Stimulated activated CD8-positive, alpha-beta memory T cell treated with anti-CD3 and anti-CD28 coated beads, Interleukin-15, amount 100 ng/mL, for 4 hours (primary cell): ENCODE results near the gene CALHM1.
A peak's percentile ranks its signal among the peaks of the same experiment; 100 is the strongest.
"Not testable (repeated sequence)": the region's sequence is repeated elsewhere in the genome, so short reads cannot be mapped to it uniquely, and the experiment has no call there.

Source experiments
- DNase-seq, 2 donors: peaks; one replicate each; pipeline ENCODE4 v3.0.0-alpha.2; 2020; ENCODE audit warnings: low read depth in 2 of 2

CALHM1 gene

GRCh38 chr10:103458720-103459119 is at the start of gene CALHM1:
Gene CALHM1 (minus strand): TSS chr10:103458900. CDS start chr10:103458751, 149 bp downstream.
- no peak for DNase-seq

GRCh38 chr10:103507235-103508191 is 48.8 kb upstream of the CALHM1 start:
- DNase-seq, result no peak

- no peak for DNase-seq
These were observed 47.4 kb upstream of the CALHM1 start for GRCh38 chr10:103506061-103506460.

GRCh38 chr10:103504181-103504783 is 45.6 kb upstream of the CALHM1 start:
- DNase-seq, result peak in 1 of 2 donors; percentile 18

GRCh38 chr10:103503777-103504176 is 45.1 kb upstream of the CALHM1 start:
- not testable (repeated sequence) for DNase-seq

GRCh38 chr10:103502849-103503660 is 44.4 kb upstream of the CALHM1 start:
- no peak for DNase-seq

- DNase-seq, result no peak
These were observed 42.5 kb upstream of the CALHM1 start for GRCh38 chr10:103501186-103501585.

GRCh38 chr10:103500481-103500880 is 41.8 kb upstream of the CALHM1 start:
- no peak for DNase-seq

GRCh38 chr10:103499881-103500280 is 41.2 kb upstream of the CALHM1 start:
- DNase-seq, result no peak

- DNase-seq, result no peak
These were observed 40.4 kb upstream of the CALHM1 start for GRCh38 chr10:103498936-103499638.

GRCh38 chr10:103497161-103497915 is 38.6 kb upstream of the CALHM1 start:
- DNase-seq, result no peak

GRCh38 chr10:103495321-103495720 is 36.6 kb upstream of the CALHM1 start:
- no peak for DNase-seq

GRCh38 chr10:103493916-103494877 is 35.5 kb upstream of the CALHM1 start:
- no peak for DNase-seq

GRCh38 chr10:103493362-103493915 is 34.7 kb upstream of the CALHM1 start, which contains the start of gene NEURL1:
Gene NEURL1 (plus strand): TSS chr10:103493705. CDS start chr10:103494388, 683 bp downstream.
- DNase-seq, result no peak

GRCh38 chr10:103492655-103493261 is 34.1 kb upstream of the CALHM1 start:
- no peak for DNase-seq

- DNase-seq, result no peak
These were observed 33.1 kb upstream of the CALHM1 start for GRCh38 chr10:103491729-103492364.

GRCh38 chr10:103490986-103491314 is 32.2 kb upstream of the CALHM1 start:
- DNase-seq, result no peak

- DNase-seq, result no peak
These were observed 28.7 kb upstream of the CALHM1 start for GRCh38 chr10:103487410-103487708.
